GM19467 (cell line): ENCODE data around the gene ADARB1.

Source experiments
- ATAC-seq: cut with Tn5 transposase; IDR thresholded peaks from one replicate; pipeline ENCODE4 v1.9.1; 2021; ENCODE audit warnings: mild to moderate bottlenecking, moderate library complexity; ENCODE audit not compliant: unreplicated experiment

The ADARB1 gene

DNA sequence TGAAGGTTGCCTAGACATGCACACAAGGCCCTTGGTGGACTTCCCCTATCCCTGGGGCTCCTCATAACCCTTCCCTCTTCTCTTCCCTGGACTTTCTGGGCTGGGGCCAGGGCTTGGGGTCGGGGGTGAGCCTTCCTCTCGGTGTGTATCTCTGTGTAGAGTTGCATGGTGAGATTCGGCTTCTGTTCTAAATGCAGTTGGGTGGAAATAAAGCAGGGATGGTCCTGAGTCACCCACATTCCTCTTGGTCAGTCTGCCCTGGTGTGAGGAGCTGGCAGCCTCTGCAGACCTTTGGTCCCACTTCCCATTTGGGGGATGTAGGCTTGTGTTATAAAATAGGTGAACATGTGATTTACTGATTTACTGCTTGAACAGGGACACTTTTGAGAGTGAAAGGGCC lies 38.0 kb downstream of the ADARB1 start:
- ATAC-seq: no peak

DNA sequence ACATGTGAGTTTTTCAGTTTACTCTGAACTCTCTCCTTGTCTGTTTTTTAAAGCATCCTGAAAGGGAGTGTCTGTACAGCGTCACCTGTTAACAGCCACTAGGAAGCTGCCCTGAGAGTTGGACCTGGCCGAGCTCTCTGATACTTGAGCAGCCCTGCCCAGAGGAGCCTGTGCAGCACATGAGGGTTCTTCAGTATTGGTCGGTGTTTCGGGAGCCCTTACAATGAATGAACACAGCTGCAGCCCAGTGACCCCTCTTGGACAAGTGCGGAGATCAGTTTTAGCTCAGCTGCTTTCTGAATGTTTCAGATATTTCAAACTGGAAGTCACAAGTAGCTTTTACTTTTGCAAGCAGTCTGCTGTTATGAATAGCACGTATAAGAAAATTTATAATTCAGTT lies 39.2 kb downstream of the ADARB1 start:
- ATAC-seq: no peak

DNA sequence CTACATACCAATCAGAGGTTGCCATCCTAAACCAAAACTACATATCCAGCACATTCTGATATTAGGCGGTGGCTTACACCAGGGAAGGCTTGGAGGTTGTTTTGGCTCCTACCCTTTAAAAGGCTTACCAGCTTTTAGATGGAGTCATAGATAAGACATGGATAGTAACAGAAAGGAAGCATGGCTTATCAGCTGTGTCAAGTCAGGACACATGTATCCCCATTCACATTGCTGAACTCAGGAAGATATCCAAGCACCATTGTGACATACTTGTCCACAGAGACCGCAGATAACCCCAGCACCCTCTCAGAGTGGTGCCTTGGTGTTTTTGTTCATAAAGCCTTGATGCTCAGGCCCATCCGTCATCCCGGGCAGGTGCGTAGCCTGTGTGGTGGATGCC lies 39.7 kb downstream of the ADARB1 start:
- ATAC-seq: no peak

DNA sequence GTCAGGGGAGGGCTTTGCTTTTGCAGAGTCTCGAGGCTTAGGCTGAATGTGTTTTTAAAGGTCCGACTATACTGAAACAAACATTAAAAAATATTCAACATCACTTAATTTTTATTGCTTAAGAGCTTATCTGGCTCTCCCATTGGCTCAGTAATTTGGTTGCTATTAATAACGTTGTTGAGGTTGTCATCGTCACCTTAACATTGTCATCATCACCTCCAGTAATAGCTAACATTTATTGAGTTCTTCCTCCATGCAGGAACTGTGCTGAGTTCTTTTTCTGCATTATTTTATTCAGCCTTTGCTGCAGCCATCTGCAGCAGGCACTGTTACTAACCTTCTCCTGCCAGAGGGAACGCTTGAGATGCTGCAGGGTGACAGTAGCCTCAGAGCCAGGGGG lies 40.1 kb downstream of the ADARB1 start:
- ATAC-seq: no peak

DNA sequence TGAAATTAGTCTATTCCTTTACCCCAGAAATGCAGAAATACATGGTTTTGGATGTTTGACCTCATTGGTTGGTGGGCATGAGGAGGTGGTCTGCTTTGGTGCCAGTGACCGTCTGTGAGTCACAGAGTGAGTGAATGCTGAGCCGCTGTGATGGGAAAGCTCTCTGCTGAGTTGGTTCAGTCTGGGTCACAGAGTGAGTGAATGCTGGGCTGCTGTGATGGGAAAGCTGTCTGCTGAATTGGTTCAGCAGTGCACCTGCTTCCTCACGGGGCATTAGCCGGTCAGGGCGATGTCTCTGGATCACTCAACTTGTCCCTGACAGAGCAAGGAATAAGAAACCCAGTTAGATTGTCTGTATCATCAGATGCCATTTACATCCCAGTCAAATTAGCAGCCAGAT lies 40.8 kb downstream of the ADARB1 start:
- no peak for ATAC-seq

DNA sequence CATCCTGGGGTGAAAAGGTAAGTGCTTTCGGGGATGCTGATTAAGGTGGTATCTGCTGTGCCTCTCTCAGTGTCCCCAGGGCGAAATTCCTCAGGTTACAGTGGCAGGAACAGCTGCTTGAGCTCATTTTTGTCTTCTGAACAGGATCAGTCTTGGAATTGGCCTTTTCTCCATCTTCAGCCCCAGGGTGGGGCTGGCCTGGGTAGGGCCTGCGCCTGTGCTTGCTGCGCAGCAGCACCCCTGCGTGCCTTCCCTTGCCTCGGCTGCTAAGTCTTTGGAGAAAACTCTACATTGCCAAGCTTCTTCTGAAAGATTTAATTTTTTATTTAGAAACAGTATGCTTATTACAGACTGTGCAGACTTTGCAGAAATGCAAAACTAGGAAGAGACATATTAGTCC lies 41.7 kb downstream of the ADARB1 start:
- ATAC-seq: no peak

DNA sequence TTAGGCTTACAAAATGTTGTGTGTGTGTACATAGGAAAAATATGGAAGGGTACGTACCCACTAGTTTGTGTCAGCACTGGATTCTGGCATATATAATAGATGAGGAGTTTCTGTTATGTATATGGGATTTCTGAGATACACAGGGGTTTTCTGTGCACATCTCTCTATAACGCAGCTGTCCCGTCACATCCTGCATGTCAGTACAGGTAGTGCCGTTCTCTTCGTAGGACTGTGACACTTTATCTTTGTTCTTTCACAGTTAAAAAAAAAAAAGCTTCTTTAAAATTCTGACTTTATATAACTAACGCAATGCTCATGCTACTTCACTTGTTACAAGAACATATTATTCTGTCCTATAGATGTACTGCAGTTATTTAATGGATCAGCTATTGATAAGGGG lies 42.9 kb downstream of the ADARB1 start:
- ATAC-seq: no peak

DNA sequence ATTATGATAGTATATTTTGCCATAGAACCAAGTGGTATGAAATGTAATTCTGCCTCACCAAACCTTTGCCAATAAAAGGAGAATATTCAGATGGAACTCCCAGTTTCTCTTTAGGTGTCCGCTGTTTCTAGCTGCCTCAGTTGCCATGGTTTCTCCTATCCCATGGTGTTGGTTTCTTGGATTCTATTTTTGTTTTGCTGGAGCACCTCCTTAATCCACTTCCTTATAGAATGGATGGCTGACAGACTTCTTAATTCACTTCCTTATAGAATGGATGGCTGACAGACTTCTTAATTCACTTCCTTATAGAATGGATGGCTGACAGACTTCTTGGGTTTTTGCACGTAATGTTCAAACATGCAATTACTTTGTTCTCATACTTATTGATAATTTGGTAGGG lies 43.7 kb downstream of the ADARB1 start:
- ATAC-seq: no peak

DNA sequence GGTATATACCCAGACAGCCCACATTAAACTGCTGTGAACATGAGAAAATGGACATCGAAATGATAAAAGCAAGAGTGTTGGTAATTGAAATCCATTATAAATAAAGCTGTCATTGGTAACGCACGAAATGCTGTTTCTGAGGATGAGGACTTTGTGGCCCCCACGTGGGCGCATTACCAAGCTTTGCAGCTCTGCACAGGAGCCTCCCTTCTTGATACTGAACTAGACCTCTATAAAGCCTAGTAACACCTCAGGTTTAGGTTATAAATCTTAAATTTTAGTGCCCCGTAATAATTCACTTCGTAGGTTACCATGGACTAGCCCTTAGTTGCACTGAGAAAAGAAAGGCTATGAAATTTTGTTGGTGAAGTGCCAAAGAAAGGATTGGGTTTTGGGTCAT lies 45.4 kb downstream of the ADARB1 start:
- ATAC-seq: no peak

DNA sequence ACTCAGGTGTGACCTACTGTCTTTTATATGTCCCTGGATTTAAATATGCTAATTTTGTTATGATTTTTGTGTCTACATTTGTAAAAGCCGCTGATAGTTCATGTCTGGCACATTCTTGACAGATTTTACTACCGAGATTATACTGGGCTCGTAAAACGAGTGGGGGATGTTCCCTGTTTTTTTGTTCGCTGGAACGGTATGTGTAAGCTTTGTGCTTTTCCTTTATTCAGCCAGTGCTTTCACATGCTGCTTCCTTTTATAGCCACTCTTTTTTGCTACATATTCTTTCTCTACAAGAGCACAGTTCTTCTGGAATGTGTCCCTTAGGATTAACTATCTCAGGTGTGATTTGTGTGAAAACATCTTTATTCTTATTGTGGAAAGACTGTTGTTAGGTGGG lies 46.6 kb downstream of the ADARB1 start:
- no peak for ATAC-seq

DNA sequence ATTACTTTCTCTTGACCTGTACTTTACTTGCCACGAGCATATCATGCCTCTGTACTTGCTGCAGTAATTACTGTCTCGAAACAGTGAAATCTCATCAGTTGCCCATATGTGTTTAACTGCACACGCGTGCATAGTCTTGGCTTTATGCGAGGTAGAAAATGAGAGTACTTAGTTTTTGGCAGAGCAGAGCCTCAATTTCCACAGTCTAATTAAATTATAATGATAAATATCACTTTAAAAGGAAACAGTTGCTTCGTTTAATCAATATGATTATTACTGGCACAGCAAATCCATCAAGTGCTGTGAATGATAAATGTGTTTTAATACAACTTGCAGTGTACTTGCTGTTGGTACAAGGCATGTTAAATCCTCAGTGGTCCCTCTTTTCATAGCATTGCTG lies 47.6 kb downstream of the ADARB1 start:
- ATAC-seq: no peak

DNA sequence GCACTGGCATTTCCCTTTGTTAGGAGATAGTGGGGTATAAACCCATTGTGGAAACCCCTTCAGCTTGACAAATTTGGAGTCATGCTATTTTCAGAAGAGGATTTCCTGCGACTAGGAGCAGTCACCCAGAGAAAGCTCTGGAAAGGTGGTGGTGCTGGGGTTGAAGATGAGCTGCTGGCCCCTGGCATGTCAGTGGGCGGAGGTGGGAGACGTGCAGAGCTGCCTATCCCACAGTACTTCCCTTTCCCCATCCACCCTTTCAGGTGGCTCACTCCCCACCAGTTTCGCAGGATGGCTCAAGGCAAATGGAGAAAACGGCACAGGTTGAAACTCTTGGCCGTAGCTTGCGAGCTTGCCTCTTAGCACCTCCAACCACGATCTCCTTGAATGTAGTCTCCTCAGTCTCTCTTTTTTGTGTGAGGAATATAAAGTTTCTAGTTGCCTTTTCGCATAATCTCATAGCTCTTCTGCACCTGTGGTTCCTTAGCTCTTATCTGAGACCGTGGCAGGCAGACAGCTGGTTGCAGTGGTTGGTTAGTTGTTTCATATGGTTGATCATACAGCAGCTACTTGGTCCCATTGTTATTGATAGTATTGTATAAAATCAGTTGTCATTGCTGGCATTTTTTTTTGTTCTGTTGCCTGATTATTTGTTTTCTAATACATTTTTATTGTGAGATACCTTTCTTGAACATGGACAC lies 48.2 kb downstream of the ADARB1 start:
- no peak for ATAC-seq

DNA sequence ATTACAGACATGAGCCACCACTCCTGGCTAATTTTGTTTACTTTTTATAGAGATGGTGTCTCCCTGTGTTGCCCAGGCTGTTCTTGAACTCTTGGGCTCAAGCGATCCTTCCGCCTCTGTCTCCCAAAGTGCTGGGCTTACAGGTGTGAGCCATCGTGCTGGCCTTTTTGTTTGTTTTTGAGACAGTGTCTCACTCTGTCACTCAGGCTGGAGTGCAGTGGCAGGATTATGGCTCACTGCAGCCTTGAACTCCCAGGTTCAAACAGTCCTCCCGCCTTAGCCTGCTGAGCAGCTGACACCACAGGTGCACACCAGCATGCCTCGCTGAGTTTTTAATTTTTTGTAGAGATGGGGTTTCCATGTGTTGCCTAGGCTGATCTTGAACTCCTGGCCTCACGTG lies 49.1 kb downstream of the ADARB1 start:
- ATAC-seq: no peak

DNA sequence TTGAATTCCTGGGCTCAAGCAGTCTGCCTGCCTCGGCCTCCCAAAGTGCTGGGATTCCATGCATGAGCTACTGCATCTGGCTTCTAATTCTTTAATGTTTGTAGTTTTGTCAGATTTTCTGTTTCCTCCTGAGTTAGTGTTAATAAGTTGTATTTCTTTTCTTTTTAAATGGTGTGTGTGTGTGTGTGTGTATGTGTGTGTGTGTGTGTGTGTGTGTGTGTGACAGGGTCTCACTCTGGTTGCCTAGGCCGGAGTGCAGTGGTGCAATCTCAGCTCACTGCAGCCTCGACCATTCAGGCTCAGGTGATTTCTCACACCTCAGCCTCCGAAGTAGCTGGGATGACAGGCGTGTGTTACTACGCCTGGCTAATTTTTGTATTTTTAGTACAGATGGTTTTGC lies 50.2 kb downstream of the ADARB1 start:
- no peak for ATAC-seq

DNA sequence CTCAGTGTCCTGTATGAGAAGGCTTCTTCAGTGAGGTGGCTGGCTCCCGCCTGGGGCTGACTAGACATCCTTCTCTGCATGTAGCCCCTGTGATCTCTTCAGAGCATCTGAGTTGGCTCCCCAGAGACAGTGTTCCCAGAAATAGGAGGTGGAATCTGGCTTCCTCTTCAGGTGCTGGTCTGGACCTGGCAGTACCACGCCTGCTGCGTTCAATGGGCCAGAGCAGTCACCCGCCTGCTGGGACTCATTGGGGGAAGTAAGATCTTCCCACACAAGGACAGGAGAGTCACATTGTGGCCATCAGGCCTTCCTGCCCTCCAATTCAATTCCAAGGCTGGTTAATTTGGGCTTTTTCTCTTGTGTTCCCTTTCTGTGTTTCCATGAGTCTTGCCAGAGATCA lies 51.0 kb downstream of the ADARB1 start:
- ATAC-seq: no peak

DNA sequence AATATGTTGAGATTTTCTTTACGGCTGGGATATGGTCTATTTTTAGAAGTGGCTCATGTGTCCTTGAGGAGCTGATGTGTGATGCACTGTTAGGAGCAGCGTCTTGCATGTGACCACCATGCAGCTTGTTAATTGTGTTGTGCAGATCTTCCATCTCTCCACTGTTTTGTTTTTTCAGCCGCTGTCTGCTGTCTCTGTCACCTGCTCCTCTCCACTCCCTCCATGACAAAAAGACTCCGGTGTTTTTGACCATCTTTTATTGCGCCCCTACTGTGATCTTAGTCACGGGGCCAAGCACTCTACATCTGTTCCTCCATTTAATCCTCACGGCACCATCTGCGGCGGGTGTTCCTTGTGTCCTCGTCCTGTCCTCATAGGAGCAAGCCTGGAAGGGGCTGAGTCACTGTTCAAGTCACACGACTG lies 51.8 kb downstream of the ADARB1 start:
- no peak for ATAC-seq

DNA sequence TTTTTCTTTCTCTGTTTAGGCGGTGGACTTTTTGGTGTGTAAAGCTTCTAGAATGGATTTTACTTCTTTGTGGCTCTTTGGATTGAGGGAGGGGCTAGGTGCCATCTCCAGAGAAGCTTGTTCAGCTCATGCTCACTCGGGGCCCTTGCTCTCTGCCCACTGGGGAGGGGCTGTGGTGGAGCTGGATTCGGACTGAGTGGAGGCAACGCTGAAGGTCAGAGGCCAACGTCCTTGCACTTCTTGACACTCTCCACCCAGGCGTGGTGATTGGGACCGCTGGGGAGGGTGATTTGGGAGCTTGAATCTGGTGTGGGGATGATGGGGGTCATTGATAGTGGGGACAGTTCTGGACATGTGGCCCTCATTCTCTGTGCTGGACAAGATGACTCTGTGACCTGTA lies 52.6 kb downstream of the ADARB1 start:
- no peak for ATAC-seq

DNA sequence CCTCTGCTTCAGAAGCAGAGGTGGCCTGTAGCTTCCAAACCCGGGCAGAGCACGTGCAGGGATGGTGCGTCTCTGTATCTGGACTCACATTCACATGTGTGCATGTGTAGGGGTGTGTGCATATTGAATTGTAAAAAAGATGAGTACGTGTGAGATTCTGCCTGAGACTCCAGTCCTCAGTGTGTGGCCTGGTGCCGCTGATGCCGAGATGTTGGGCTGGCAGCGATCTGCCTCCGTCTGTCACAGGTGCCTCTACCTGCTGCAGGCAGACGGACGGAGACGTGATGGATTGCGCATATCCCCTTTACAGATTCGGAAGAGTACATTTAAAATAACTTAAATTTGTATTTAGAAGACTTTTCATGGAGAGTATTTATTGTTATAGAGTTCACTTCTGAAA lies 53.6 kb downstream of the ADARB1 start:
- ATAC-seq: no peak

DNA sequence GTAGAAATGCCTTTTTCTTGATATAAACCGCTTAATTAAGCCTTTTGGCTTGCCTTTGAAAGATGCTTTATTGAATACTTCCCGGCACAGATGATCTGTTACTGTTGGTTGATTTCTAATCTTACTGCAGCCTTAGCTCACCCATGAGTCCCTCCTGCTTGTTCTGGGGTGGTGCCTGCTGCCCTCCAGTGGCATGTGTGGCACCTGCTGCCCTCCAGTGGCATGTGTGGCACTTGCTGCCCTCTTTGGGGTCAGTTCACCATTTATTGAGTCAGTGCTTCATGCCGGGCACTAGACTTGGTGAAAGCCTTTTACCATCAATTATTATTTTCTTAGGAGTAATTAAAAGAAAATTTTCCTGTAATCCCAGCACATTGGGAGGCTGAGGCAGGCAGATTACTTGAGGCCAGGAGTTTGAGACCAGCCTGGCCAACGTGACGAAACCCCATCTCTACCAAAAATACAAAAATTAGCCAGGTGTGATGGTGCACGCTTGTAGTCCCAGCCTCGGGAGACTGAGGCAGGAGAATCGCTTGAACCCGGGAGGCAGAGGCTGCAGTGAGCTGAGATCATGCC lies 54.3 kb downstream of the ADARB1 start:
- no peak for ATAC-seq

DNA sequence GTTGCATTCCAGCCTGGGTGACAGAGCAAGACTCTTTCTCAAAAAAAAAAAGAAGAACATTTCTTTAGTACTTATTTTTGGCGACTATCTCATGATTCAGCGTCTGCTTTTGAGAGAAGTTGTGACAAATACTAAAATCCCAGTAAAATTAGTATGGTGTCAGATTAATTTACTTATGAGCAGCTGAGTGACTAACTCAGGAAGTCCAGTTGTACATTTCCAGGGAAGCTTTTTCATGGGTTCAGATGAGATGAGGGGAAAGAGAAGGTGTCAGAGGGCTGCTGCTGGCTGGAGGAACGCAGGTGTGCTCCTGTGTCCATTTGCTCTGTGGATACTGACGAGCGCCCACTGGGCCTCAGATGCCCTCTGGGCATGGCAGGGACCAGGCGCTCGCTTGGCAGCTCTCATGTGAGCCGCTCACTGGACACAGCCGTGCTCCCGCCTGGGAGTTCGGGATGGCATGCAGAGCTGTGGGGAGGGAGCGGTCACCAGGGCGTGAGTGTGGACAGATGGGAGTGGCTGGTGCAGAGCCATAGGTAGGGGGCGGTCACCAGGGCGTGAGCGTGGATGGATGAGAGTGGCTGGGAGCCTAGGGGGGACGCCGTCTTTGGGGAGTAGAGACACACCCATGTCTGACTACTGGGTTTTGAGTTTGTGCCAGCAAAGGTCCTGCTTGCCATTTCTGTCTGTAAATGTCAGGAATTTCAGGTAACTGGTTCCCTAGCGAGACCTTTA lies 55.0 kb downstream of the ADARB1 start:
- ATAC-seq: no peak

DNA sequence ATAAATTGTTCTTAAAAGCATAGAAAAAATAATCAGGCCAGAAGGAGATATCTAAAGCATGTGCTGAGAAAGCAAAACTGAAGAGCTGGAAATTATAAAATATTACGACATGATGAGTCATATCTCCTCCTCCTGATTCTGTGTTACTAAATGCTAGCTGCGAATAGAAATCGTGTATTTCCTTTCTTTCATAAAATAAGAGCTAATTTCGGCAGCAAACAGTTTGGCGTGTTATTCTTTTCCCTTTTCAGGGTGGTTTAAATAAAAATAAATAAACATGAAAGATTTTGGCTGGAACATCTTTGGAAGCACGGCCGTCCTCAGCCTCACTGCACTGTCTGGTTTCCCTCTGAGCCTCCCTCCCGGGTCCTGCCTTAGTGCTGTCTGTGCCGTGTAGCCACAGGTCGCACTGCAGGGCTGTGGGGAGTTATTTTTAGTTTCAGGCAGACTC lies 56.0 kb downstream of the ADARB1 start:
- ATAC-seq: no peak

DNA sequence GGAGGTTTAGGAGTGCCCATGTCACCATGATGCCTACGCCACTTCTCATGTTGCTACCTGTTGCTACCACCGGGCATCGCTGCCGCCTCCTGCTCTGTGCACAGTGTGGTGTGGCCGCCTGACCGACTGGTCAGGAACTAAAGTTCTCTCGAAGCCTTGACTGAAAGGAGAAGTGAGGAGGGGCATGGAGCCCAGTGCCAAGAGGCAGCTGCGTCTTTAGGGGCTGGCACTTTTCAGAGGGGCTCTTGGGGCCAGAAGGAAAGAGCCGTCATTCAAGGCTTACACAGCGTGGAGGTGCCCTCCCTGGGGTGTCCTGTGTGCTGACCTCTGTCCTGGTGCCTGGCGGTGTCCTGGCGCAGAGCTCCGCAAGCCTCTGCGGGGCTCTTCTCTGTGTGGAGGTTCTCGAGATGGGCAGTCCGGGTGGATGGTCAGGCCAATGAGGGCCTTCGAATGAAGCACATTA lies 57.2 kb downstream of the ADARB1 start:
- ATAC-seq: no peak
